ENCODE results near the gene ATPAF1. TPM values are rescaled to one million over a fixed set of nuclear protein-coding genes. Genes with fewer than 3 reads are reported as not detected.

Gene ATPAF1
- 67.8 and 69.3 TPM in 2 replicates for total RNA-seq
- long read RNA-seq, full-length matches to known transcripts, result 1 of 12 reads
- long read RNA-seq, partial matches to known transcripts, result 4 of 12 reads
- long read RNA-seq, other reads (novel, unspliced or antisense), result 7 of 12 reads

GRCh38 chr1:46667782-46668760, at the start of gene ATPAF1:
Gene ATPAF1, minus strand, starts transcription at chr1:46668364. Its CDS starts 42 bp downstream, at chr1:46668322.
- Mint-ChIP-seq H3K4me3 (peak within 1 kb of the TSS; percentile 87), H3K4me1 (peaks cover 14% of the 10 kb centered on the region), H3K27ac (ENCODE audit: unreplicated experiment) (no peak within 1 kb of the TSS), H3K27me3 (ENCODE audit: low read depth) (no peaks in the 10 kb centered on the region), H3K9me3 (no peaks in the 10 kb centered on the region), H3K36me3 (ENCODE audit: low read depth) (peaks cover 5% of the 10 kb centered on the region)
- no peak for TF ChIP-seq CTCF (conservative IDR thresholded peaks at IDR 0.05)
- DNase-seq (ENCODE audit: low read depth, low spot score), result peak; percentile 53

- Mint-ChIP-seq H3K4me1 (peaks cover 31% of the 10 kb centered on the region), H3K4me3 (peak overlapping the region; percentile 96), H3K27me3 (ENCODE audit: low read depth) (peaks cover 12% of the 10 kb centered on the region), H3K27ac (ENCODE audit: unreplicated experiment) (no peak overlapping the region), H3K9me3 (no peaks in the 10 kb centered on the region), H3K36me3 (ENCODE audit: low read depth) (no peaks in the 10 kb centered on the region)
- no peak for TF ChIP-seq CTCF (conservative IDR thresholded peaks at IDR 0.05)
- no peak for DNase-seq (ENCODE audit: low read depth, low spot score)
These were observed 49.5 kb upstream of the ATPAF1 start for GRCh38 chr1:46717654-46718053.

GRCh38 chr1:46714976-46715375, 46.8 kb upstream of the ATPAF1 start:
- H3K27me3 Mint-ChIP-seq (ENCODE audit: low read depth), result peaks cover 4% of the 10 kb centered on the region
- DNase-seq (ENCODE audit: low read depth, low spot score), result no peak
- H3K36me3 Mint-ChIP-seq (ENCODE audit: low read depth), result no peaks in the 10 kb centered on the region
- no peaks in the 10 kb centered on the region for H3K9me3 Mint-ChIP-seq
- no peak overlapping the region for H3K4me3 Mint-ChIP-seq
- H3K27ac Mint-ChIP-seq (ENCODE audit: unreplicated experiment), result no peak overlapping the region
- TF ChIP-seq CTCF (conservative IDR thresholded peaks at IDR 0.05), result no peak
- peaks cover 31% of the 10 kb centered on the region for H3K4me1 Mint-ChIP-seq

- TF ChIP-seq CTCF (conservative IDR thresholded peaks at IDR 0.05), result no peak
- H3K9me3 Mint-ChIP-seq, result no peaks in the 10 kb centered on the region
- H3K27ac Mint-ChIP-seq (ENCODE audit: unreplicated experiment), result no peak overlapping the region
- no peaks in the 10 kb centered on the region for H3K4me1 Mint-ChIP-seq
- no peaks in the 10 kb centered on the region for H3K27me3 Mint-ChIP-seq (ENCODE audit: low read depth)
- H3K4me3 Mint-ChIP-seq, result no peak overlapping the region
- DNase-seq (ENCODE audit: low read depth, low spot score), result no peak
- peaks cover 2% of the 10 kb centered on the region for H3K36me3 Mint-ChIP-seq (ENCODE audit: low read depth)
These were observed 40.0 kb upstream of the ATPAF1 start for GRCh38 chr1:46708121-46708520.

GRCh38 chr1:46705408-46705807, 37.2 kb upstream of the ATPAF1 start:
- H3K27me3 Mint-ChIP-seq (ENCODE audit: low read depth), result no peaks in the 10 kb centered on the region
- H3K36me3 Mint-ChIP-seq (ENCODE audit: low read depth), result peaks cover 2% of the 10 kb centered on the region
- H3K27ac Mint-ChIP-seq (ENCODE audit: unreplicated experiment), result no peak overlapping the region
- TF ChIP-seq CTCF (conservative IDR thresholded peaks at IDR 0.05), result no peak
- no peak overlapping the region for H3K4me3 Mint-ChIP-seq
- H3K9me3 Mint-ChIP-seq, result no peaks in the 10 kb centered on the region
- no peaks in the 10 kb centered on the region for H3K4me1 Mint-ChIP-seq
- no peak for DNase-seq (ENCODE audit: low read depth, low spot score)
